ENCODE data around the gene GHITM.

GHITM gene

DNA sequence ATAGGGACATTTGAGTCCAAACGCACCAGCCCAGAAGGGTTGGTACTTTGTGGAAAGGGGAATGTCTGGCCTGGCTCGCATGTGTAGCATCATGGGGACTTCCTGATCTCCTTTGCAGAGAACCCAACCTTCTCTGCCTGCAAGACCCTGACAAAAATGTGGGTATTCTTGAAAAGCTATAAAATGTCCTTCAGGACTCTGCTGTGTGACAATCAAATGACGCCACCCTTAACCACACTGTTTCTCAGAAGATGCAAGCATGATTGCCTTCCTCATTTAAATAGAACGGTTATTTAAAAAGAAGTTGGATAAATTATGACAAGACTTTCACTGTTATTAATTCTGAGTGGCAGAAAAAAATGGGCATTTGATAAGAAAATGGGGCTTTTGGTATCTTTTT lies 19.2 kb downstream of the GHITM start:
- Histone ChIP-seq H3K36me3 (ENCODE audit: control insufficient read depth, low read length) (peaks cover 14% of the 10 kb centered on the region), H4K20me1 (ENCODE audit: control insufficient read depth, insufficient read depth, low read depth, low read length) (0 out of 2 replicates have a peak, but pooled peaks cover 7% of the 10 kb centered on the region), H3K4me2 (ENCODE audit: low read length) (no peak overlapping the region), H3K27me3 (ENCODE audit: control insufficient read depth, low read length) (no peaks in the 10 kb centered on the region), H3K27ac (ENCODE audit: low read depth, low read length) (no peak overlapping the region), H3K9me3 (ENCODE audit: control insufficient read depth, insufficient read depth, low read length) (no peaks in the 10 kb centered on the region), H3K4me1 (ENCODE audit: control insufficient read depth, low read length) (peaks cover 8% of the 10 kb centered on the region), H3K9me2 (replicated peaks; ENCODE audit: control insufficient read depth, low read length) (no peaks in the 10 kb centered on the region), H3K4me3 (ENCODE audit: low read length) (no peak overlapping the region), H3F3A (ENCODE audit: control insufficient read depth, insufficient read depth) (no peaks in the 10 kb centered on the region), H3K79me2 (ENCODE audit: control insufficient read depth, low read length) (no peaks in the 10 kb centered on the region)
- TF ChIP-seq, protein P1, sequence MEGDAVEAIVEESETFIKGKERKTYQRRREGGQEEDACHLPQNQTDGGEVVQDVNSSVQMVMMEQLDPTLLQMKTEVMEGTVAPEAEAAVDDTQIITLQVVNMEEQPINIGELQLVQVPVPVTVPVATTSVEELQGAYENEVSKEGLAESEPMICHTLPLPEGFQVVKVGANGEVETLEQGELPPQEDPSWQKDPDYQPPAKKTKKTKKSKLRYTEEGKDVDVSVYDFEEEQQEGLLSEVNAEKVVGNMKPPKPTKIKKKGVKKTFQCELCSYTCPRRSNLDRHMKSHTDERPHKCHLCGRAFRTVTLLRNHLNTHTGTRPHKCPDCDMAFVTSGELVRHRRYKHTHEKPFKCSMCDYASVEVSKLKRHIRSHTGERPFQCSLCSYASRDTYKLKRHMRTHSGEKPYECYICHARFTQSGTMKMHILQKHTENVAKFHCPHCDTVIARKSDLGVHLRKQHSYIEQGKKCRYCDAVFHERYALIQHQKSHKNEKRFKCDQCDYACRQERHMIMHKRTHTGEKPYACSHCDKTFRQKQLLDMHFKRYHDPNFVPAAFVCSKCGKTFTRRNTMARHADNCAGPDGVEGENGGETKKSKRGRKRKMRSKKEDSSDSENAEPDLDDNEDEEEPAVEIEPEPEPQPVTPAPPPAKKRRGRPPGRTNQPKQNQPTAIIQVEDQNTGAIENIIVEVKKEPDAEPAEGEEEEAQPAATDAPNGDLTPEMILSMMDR (IDR thresholded peaks at IDR 0.05; ENCODE audit: low read depth, low read length, poor library complexity, severe bottlenecking), result no peak
- no peak for TF ChIP-seq EZH2phosphoT487 (IDR thresholded peaks at IDR 0.05; ENCODE audit: borderline replicate concordance, low read length)

DNA sequence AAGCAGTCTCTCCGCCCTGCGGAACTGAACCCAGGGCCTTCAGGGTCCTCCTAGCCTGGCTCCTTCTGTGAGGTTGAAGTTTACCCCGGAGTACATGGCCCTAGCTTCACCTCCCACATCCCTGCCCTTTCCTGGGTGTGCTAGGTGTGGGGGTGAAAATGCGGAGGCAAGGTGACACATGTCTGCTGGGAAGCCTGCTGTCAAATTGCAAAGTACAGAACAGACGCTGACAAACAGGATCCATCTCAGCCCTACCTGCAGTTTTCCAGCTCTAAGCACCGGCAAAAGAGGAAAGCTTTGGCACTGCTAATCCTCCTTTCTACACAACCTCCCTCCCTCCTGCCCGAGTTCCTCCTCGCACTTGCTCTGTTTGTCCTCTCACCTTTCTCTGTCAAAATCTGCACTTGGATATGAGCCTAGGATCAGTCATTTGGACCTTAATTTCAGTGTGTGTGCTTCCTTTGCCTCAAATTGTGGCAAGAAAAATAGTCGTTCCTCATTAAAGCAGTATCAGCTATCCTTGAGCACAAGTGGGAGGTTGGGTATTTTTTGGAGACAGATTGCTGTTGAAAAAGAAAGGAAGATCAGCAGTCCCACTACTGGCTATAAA lies 19.9 kb downstream of the GHITM start:
- Histone ChIP-seq H4K20me1 (ENCODE audit: control insufficient read depth, insufficient read depth, low read depth, low read length) (0 out of 2 replicates have a peak, but pooled peaks cover 7% of the 10 kb centered on the region), H3K36me3 (ENCODE audit: control insufficient read depth, low read length) (peaks cover 8% of the 10 kb centered on the region), H3F3A (ENCODE audit: control insufficient read depth, insufficient read depth) (no peaks in the 10 kb centered on the region), H3K9me3 (ENCODE audit: control insufficient read depth, insufficient read depth, low read length) (no peaks in the 10 kb centered on the region), H3K4me2 (ENCODE audit: low read length) (no peak overlapping the region), H3K4me1 (ENCODE audit: control insufficient read depth, low read length) (peaks cover 15% of the 10 kb centered on the region), H3K27me3 (ENCODE audit: control insufficient read depth, low read length) (no peaks in the 10 kb centered on the region), H3K27ac (ENCODE audit: low read depth, low read length) (no peak overlapping the region), H3K79me2 (ENCODE audit: control insufficient read depth, low read length) (peaks cover 4% of the 10 kb centered on the region; the same call in 1 of the 2 replicates), H3K9me2 (replicated peaks; ENCODE audit: control insufficient read depth, low read length) (no peaks in the 10 kb centered on the region), H3K4me3 (ENCODE audit: low read length) (no peak overlapping the region)
- TF ChIP-seq EZH2phosphoT487 (IDR thresholded peaks at IDR 0.05; ENCODE audit: borderline replicate concordance, low read length), result no peak
- TF ChIP-seq, protein P1 (IDR thresholded peaks at IDR 0.05; ENCODE audit: low read depth, low read length, poor library complexity, severe bottlenecking), result no peak

DNA sequence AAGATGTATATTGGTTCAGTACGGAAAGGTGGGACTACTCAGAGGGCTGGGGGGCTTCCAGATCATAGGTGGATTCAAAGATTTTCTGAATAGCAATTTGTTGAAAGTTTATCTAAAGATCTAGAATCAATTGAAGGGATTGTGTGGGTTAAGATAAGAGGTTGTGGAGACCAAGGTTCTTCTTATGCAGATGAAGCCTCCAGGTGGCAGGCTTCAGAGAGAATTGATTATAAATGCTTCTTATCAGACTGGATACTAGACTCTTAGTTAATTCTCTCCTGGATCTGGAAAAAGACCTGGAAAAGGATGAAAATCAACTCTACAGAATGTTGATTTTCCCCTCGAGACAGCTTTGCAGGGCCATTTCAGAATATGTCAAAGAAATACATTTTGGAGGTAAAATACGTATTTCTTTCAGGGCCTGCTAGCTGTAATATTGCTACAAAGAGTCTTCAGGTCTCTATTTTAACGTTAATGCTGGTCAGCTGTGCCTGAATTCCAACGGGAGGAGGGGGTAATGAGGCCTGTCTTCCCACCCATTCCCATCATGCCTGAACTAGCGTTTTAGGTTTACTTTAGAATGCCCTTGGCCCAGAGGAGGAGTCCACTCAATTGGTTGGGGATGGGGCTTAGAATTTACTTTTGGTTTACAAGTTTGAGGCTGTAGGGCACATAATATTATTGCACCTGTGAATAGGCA lies 21.5 kb downstream of the GHITM start:
- 0 out of 2 replicates have a peak, but pooled peaks cover 7% of the 10 kb centered on the region for H4K20me1 ChIP-seq (ENCODE audit: control insufficient read depth, insufficient read depth, low read depth, low read length)
- H3K79me2 ChIP-seq (ENCODE audit: control insufficient read depth, low read length), result peaks cover 4% of the 10 kb centered on the region; the same call in 1 of the 2 replicates
- no peak overlapping the region for H3K4me2 ChIP-seq (ENCODE audit: low read length)
- H3K36me3 ChIP-seq (ENCODE audit: control insufficient read depth, low read length), result peaks cover 3% of the 10 kb centered on the region
- peaks cover 31% of the 10 kb centered on the region for H3K4me1 ChIP-seq (ENCODE audit: control insufficient read depth, low read length)
- H3K4me3 ChIP-seq (ENCODE audit: low read length), result no peak overlapping the region
- H3K9me3 ChIP-seq (ENCODE audit: control insufficient read depth, insufficient read depth, low read length), result no peaks in the 10 kb centered on the region
- H3K27ac ChIP-seq (ENCODE audit: low read depth, low read length), result no peak overlapping the region
- H3K27me3 ChIP-seq (ENCODE audit: control insufficient read depth, low read length), result no peaks in the 10 kb centered on the region
- 0 out of 2 replicates have a peak, but pooled peaks cover 4% of the 10 kb centered on the region for H3F3A ChIP-seq (ENCODE audit: control insufficient read depth, insufficient read depth)
- TF ChIP-seq, protein P1 (IDR thresholded peaks at IDR 0.05; ENCODE audit: low read depth, low read length, poor library complexity, severe bottlenecking), result no peak
- H3K9me2 ChIP-seq (replicated peaks; ENCODE audit: control insufficient read depth, low read length), result no peaks in the 10 kb centered on the region
